Type B pancreatic cell (in vitro differentiated cells): ENCODE results near the gene AOC3. TPM values are rescaled to one million over a fixed set of nuclear protein-coding genes. Genes with fewer than 3 reads are reported as not detected.
"Not testable (repeated sequence)": the region's sequence is repeated elsewhere in the genome, so short reads cannot be mapped to it uniquely, and the experiment has no call there.

Experiments
- DNase-seq: peaks from one replicate; pipeline ENCODE4 v3.0.0; 2021; ENCODE audit warnings: mixed read lengths; ENCODE audit not compliant: unreplicated experiment; ENCODE audit errors: extremely low spot score
- H3K27ac Mint-ChIP-seq: 2 replicates; pipeline ENCODE4 v1.8.0; 2021; ENCODE audit warnings: mild to moderate bottlenecking, mixed read lengths
- H3K27me3 Mint-ChIP-seq: 2 replicates; pipeline ENCODE4 v1.8.0; 2021; ENCODE audit warnings: mixed read lengths
- H3K36me3 Mint-ChIP-seq: 2 replicates; pipeline ENCODE4 v1.8.0; 2021; ENCODE audit warnings: mixed read lengths
- H3K4me1 Mint-ChIP-seq: one replicate; pipeline ENCODE4 v1.8.0; 2021; ENCODE audit warnings: mixed read lengths; ENCODE audit not compliant: unreplicated experiment
- H3K4me3 Mint-ChIP-seq: 2 replicates; pipeline ENCODE4 v1.8.0; 2021; ENCODE audit warnings: mild to moderate bottlenecking, mixed read lengths
- H3K9me3 Mint-ChIP-seq: 2 replicates; pipeline ENCODE4 v1.8.0; 2021; ENCODE audit warnings: mixed read lengths
- total RNA-seq: library from RNA; stranded (reverse); gene quantifications from 2 replicates; pipeline ENCODE4 v1.2.1, GENCODE V29; 2021; ENCODE audit warnings: low replicate concordance
- TF ChIP-seq, protein P1 (sequence below): fragments of 200-600 bp; sonication (generic); conservative IDR thresholded peaks from 2 replicates; pipeline ENCODE4 v1.5.0; 2021; ENCODE audit warnings: antibody characterized with exemption, mild to moderate bottlenecking

AOC3 gene
- total RNA-seq, 1 donor from 2014 or later, result 1.5 TPM

DNA sequence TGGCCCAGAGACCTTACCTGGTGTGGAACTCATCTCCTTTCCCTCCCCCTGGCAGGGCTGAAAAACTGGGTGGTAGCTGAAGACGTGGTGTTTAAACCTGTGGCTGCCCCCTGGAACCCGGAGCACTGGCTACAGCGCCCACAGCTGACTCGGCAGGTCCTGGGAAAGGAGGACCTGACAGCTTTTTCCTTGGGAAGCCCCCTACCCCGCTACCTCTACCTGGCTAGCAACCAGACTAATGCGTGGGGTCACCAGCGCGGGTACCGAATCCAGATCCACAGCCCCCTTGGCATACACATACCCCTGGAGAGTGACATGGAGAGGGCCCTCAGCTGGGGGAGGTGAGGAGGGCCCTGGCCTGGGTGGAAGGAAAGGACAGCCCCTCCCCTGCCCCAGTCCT is 2.0 kb upstream of the AOC3 start:
- Mint-ChIP-seq H3K4me3 (no peak overlapping the region), H3K27me3 (no peaks in the 10 kb centered on the region), H3K4me1 (no peaks in the 10 kb centered on the region), H3K9me3 (no peaks in the 10 kb centered on the region), H3K27ac (no peak overlapping the region), H3K36me3 (no peaks in the 10 kb centered on the region)
- no peak for DNase-seq
- TF ChIP-seq, protein P1, sequence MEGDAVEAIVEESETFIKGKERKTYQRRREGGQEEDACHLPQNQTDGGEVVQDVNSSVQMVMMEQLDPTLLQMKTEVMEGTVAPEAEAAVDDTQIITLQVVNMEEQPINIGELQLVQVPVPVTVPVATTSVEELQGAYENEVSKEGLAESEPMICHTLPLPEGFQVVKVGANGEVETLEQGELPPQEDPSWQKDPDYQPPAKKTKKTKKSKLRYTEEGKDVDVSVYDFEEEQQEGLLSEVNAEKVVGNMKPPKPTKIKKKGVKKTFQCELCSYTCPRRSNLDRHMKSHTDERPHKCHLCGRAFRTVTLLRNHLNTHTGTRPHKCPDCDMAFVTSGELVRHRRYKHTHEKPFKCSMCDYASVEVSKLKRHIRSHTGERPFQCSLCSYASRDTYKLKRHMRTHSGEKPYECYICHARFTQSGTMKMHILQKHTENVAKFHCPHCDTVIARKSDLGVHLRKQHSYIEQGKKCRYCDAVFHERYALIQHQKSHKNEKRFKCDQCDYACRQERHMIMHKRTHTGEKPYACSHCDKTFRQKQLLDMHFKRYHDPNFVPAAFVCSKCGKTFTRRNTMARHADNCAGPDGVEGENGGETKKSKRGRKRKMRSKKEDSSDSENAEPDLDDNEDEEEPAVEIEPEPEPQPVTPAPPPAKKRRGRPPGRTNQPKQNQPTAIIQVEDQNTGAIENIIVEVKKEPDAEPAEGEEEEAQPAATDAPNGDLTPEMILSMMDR, result no peak

DNA sequence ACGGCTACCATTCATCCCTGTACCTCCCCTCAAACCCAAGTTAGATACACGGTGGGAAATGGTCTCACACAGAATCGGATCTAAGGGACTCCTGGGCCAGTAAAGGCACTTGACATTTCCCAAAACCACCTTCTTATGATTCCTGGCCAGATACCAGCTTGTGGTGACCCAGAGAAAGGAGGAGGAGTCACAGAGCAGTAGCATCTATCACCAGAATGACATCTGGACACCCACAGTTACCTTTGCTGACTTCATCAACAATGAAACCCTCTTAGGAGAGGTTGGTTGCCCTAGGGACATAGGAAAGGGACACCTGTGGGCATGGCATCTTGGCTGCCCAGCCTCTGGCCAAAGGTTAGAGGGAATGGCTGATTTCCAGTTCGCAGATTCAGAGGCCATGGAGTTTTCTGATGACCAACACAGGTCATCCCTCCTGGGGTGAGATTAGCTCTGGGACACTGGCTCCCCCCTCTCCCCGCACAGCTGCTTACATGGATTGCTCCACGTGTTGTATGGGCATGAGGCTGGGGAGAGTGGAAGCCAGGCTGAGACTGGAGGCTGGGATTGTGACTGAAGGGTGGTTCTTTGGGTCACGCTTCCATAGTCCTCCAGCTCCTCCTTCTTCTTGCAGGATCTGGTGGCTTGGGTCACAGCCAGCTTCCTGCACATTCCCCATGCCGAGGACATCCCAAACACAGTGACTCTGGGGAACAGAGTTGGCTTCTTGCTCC is 1.4 kb upstream of the AOC3 start:
- TF ChIP-seq, protein P1, result no peak
- DNase-seq, result no peak
- no peaks in the 10 kb centered on the region for H3K36me3 Mint-ChIP-seq
- no peak overlapping the region for H3K27ac Mint-ChIP-seq
- H3K9me3 Mint-ChIP-seq, result no peaks in the 10 kb centered on the region
- H3K4me3 Mint-ChIP-seq, result no peak overlapping the region
- no peaks in the 10 kb centered on the region for H3K27me3 Mint-ChIP-seq
- no peaks in the 10 kb centered on the region for H3K4me1 Mint-ChIP-seq

DNA sequence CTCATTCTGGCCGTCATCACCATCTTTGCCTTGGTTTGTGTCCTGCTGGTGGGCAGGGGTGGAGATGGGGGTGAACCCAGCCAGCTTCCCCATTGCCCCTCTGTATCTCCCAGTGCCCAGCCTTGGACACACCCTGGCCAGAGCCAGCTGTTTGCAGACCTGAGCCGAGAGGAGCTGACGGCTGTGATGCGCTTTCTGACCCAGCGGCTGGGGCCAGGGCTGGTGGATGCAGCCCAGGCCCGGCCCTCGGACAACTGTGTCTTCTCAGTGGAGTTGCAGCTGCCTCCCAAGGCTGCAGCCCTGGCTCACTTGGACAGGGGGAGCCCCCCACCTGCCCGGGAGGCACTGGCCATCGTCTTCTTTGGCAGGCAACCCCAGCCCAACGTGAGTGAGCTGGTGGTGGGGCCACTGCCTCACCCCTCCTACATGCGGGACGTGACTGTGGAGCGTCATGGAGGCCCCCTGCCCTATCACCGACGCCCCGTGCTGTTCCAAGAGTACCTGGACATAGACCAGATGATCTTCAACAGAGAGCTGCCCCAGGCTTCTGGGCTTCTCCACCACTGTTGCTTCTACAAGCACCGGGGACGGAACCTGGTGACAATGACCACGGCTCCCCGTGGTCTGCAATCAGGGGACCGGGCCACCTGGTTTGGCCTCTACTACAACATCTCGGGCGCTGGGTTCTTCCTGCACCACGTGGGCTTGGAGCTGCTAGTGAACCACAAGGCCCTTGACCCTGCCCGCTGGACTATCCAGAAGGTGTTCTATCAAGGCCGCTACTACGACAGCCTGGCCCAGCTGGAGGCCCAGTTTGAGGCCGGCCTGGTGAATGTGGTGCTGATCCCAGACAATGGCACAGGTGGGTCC is 607 bp downstream of the AOC3 start:
- not testable (repeated sequence) for H3K27ac Mint-ChIP-seq, H3K36me3 Mint-ChIP-seq, H3K4me3 Mint-ChIP-seq, DNase-seq, H3K4me1 Mint-ChIP-seq, H3K9me3 Mint-ChIP-seq, H3K27me3 Mint-ChIP-seq

DNA sequence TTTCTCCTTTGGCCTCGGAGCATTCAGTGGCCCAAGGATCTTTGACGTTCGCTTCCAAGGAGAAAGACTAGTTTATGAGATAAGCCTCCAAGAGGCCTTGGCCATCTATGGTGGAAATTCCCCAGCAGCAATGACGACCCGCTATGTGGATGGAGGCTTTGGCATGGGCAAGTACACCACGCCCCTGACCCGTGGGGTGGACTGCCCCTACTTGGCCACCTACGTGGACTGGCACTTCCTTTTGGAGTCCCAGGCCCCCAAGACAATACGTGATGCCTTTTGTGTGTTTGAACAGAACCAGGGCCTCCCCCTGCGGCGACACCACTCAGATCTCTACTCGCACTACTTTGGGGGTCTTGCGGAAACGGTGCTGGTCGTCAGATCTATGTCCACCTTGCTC is 1.4 kb downstream of the AOC3 start:
- Mint-ChIP-seq H3K4me1 (no peaks in the 10 kb centered on the region), H3K9me3 (no peaks in the 10 kb centered on the region), H3K27ac (no peak overlapping the region), H3K27me3 (no peaks in the 10 kb centered on the region), H3K36me3 (no peaks in the 10 kb centered on the region), H3K4me3 (no peak overlapping the region)
- TF ChIP-seq, protein P1, result no peak
- no peak for DNase-seq

DNA sequence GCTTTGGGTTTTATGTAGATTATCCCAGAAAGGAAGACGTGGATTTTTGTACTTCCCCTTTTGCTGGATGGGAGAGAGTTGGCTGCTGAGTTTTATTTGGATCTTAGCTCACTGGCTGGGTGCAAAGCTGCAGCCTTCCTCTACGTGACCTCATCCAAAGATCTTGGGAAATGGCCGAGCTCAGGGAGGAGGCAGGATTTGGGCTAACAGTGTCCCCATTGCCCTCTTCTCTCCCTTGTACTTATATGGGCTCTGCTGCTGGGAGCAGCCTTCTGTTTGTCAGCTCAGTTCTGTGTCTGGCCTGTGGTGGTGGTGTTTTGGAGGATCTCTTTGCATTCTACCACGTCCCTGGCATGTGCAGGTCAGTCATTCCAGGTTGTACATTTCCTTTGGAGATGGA is 2.0 kb downstream of the AOC3 start:
- H3K27me3 Mint-ChIP-seq, result no peaks in the 10 kb centered on the region
- TF ChIP-seq, protein P1, result no peak
- DNase-seq, result no peak
- H3K27ac Mint-ChIP-seq, result no peak overlapping the region
- H3K4me1 Mint-ChIP-seq, result no peaks in the 10 kb centered on the region
- H3K4me3 Mint-ChIP-seq, result no peak overlapping the region
- no peaks in the 10 kb centered on the region for H3K9me3 Mint-ChIP-seq
- H3K36me3 Mint-ChIP-seq, result no peaks in the 10 kb centered on the region

DNA sequence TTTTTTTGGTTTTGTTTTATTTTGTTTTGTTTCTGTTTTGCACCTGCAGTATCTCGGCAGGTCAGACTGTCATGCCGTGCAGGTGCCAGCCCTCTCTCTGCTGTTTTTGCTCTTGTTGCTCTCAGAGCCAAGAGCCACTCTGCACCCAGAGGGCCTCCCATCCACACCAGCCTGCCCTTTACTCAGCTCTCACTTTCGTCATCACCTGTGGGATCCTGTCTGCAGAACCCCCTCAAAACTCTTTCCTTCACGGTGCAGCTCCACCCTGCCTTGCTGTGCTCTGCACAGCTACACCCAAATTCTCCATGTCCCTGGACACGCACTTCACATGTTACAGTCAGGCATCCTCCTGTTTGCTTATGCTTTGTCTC is 2.6 kb downstream of the AOC3 start:
- Mint-ChIP-seq H3K4me1 (no peaks in the 10 kb centered on the region), H3K27me3 (no peaks in the 10 kb centered on the region), H3K4me3 (no peak overlapping the region), H3K27ac (no peak overlapping the region), H3K9me3 (no peaks in the 10 kb centered on the region), H3K36me3 (no peaks in the 10 kb centered on the region)
- no peak for DNase-seq
- TF ChIP-seq, protein P1, result no peak
